Lower leg skin (tissue), 4 donors: Measurements from ENCODE around the gene WARS2. TPM values are rescaled to one million over a fixed set of nuclear protein-coding genes. Genes with fewer than 3 reads are reported as not detected.

ENCODE experiments used
- DNase-seq, 2 donors: peaks; one replicate each; pipeline ENCODE4 v3.0.0-alpha.2; 2019; ENCODE audit warnings: low spot score in 2 of 2
- H3K4me3 ChIP-seq: fragments of 200-600 bp; sonication (generic); 2 replicates; pipeline ENCODE4 v1.5.1; 2017; ENCODE audit warnings: mild to moderate bottlenecking, low read depth; ENCODE audit not compliant: poor library complexity, severe bottlenecking
- POLR2A ChIP-seq, 2 donors: fragments of 450-650 bp; IDR thresholded peaks; one replicate each; pipeline ENCODE4 v1.6.1; 2016 to 2017; ENCODE audit warnings: antibody characterized with exemption in 2 of 2, mild to moderate bottlenecking in 1 of 2, moderate library complexity in 1 of 2
- WGBS, 2 donors: methylation state at CpG; one replicate each; pipeline ENCODE4 v1.1.5; 2018; 5-methylcytosine and 5-hydroxymethylcytosine counted together
- intact Hi-C: fragments of 100-400 bp; cut with DNase I; formaldehyde crosslinking; loops from one replicate; pipeline ENCODE4 v1.15.0; 2023; ENCODE audit warnings: low total_unique reads
- total RNA-seq, 4 donors: library from RNA; depleted of rRNA; stranded (reverse); fragments of >200 nt; gene quantifications; one replicate each; pipeline ENCODE4 v1.1.0, GENCODE V29; 2016
- TF ChIP-seq, protein P1 (sequence below), 3 donors: fragments of 450-650 bp; IDR thresholded peaks; one replicate each; pipeline ENCODE4 v1.5.1; 2016; ENCODE audit warnings: antibody characterized with exemption in 3 of 3, mild to moderate bottlenecking in 3 of 3, moderate library complexity in 2 of 3

The WARS2 gene
- total RNA-seq, 4 donors from 2014 or later = 8.1 to 21.8 (median 13.2) TPM

DNA sequence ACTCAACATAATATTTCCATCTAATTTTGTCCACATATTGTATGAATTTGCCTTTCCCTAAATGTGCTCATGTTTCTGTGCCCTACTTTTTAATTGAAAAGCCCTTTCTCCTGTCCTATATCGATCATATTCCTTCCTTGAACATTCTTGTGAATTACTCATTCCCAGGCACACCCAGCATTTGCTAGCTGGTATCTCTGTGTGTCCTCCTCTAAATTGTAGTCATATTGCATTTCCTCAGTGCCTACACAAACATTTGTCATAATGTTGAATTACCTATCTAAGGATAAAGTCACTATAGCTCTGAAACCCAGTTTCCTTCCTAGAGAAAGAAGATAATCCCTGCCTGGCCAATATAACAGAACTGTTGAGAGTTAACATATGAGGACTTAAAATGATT is 112.7 kb downstream of the WARS2 start:
- intact Hi-C loops = no loop called here
- TF ChIP-seq, protein P1, sequence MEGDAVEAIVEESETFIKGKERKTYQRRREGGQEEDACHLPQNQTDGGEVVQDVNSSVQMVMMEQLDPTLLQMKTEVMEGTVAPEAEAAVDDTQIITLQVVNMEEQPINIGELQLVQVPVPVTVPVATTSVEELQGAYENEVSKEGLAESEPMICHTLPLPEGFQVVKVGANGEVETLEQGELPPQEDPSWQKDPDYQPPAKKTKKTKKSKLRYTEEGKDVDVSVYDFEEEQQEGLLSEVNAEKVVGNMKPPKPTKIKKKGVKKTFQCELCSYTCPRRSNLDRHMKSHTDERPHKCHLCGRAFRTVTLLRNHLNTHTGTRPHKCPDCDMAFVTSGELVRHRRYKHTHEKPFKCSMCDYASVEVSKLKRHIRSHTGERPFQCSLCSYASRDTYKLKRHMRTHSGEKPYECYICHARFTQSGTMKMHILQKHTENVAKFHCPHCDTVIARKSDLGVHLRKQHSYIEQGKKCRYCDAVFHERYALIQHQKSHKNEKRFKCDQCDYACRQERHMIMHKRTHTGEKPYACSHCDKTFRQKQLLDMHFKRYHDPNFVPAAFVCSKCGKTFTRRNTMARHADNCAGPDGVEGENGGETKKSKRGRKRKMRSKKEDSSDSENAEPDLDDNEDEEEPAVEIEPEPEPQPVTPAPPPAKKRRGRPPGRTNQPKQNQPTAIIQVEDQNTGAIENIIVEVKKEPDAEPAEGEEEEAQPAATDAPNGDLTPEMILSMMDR (IDR thresholded peaks at IDR 0.05) = no peak
- no peak for TF ChIP-seq POLR2A (IDR thresholded peaks at IDR 0.05)
- no peak overlapping the region for H3K4me3 ChIP-seq
- DNase-seq = no peak
- WGBS, 2 donors = 58 to 65% methylated on average over 1 of the region's 1 CpG

DNA sequence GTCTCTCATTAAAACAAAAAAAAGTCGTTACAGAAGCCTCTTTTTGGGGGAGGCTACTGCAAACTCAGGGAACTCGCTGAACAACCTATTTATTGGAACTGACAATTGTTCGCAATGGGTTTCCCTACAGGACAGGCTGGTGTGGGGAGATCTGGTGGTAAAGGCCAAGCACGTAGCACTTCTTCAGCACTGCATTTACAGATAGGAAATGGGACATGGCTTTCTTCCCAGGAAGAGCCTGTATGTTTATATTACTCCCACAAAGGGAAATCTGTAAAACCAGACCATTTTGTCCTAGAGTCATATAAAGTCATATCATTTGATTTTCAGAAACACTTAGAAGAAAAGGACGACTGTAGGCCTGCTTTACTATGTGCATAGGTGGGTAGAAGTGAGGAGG is 113.5 kb downstream of the WARS2 start:
- no peak overlapping the region for H3K4me3 ChIP-seq
- 91 to 95% methylated on average over 5 of the region's 5 CpGs for WGBS, 2 donors

DNA sequence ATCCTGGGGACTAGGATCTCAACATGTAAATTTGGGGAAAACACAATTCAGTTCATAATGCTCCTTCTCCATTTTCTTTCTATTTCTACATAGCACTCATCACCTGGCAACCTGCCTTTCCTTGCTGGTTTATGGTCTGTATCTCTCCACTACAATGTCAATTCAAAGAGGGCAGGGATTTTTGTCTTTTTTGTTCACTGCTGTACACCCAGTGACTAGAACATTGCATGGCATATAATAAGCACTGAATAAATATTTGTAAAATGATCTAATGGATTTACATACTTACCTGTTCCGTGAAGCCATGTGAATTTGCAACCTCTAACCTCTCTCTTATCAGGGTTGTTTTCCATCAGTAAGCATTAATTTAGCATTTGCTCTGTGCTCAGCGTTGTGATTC is 124.9 kb downstream of the WARS2 start:
- WGBS, 2 donors = 95 to 96% methylated on average over 2 of the region's 2 CpGs
- no peak for DNase-seq
- H3K4me3 ChIP-seq = no peak overlapping the region
- intact Hi-C loops = no loop called here
- TF ChIP-seq POLR2A (IDR thresholded peaks at IDR 0.05) = no peak
- TF ChIP-seq, protein P1 (IDR thresholded peaks at IDR 0.05) = no peak

More for the DNA sequence above, 113.5 kb downstream of the WARS2 start:
- TF ChIP-seq, protein P1 (IDR thresholded peaks at IDR 0.05) = no peak
- no peak for TF ChIP-seq POLR2A (IDR thresholded peaks at IDR 0.05)
- no peak for DNase-seq
- intact Hi-C loops = no loop called here

DNA sequence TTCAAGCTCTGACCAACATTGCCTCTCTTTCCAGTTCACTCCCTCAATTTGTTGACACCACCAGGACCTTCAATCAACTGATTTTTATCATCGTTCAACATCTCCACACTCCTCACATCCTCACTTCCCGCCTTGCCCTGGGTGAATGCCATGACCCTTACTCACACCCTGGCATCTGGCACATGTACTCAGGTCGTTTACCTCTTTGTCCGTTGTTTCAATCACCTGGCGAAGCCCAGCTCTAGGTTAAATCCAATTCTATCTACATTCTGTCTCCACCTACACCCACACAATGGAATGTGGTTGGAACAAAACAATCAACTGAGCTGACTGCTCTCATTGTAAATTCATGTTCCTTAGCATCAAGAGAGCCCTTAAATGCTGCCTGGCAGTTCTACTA is 128.1 kb downstream of the WARS2 start:
- no peak overlapping the region for H3K4me3 ChIP-seq
- intact Hi-C loops = no loop called here
- TF ChIP-seq, protein P1 (IDR thresholded peaks at IDR 0.05) = no peak
- TF ChIP-seq POLR2A (IDR thresholded peaks at IDR 0.05) = no peak
- DNase-seq = no peak
- whole genome bisulfite sequencing, 2 donors = 50 to 63% methylated on average over 5 of the region's 5 CpGs

DNA sequence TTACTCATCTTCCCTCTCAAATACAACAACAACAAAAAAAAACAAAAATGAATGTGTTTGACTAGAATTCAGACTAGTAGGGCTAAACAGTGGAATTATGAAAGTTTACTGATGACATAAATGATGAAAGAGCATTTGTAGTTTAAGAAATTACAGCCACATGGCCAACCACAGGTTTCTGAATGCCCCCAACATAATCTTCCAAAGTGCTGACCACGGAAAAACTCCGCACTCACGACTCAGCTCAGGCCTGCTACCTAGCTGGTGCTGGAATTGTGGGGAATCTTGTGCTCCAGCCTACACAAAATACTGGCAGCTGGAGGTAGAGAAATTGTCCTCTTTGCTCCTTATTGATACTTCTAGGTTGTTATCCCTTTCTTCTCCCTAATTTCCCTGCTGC is 128.7 kb downstream of the WARS2 start:
- H3K4me3 ChIP-seq = no peak overlapping the region
- WGBS, 2 donors = 91 to 96% methylated on average over 3 of the region's 3 CpGs
- no peak for TF ChIP-seq POLR2A (IDR thresholded peaks at IDR 0.05)
- TF ChIP-seq, protein P1 (IDR thresholded peaks at IDR 0.05) = no peak
- DNase-seq = no peak
- intact Hi-C loops = no loop called here

DNA sequence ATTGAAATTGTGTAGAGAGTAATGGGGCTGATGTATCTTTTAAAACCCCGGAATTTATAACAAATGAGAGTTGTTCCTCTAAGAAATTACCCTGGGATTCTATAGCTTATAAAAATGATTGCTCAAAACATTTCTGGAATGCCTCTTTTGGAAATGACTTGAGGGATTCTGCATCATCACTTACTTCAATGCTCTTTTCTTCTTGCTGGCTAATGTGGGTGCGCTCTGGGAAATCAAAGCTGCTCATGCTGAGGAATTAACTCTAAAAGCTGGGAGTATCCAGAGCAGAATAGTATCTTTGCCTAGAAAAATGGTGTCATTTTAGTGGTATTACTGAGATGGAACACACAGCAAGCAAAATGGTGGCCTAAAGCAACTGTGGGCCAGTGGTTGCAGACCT is 129.3 kb downstream of the WARS2 start:
- no peak overlapping the region for H3K4me3 ChIP-seq
- DNase-seq = no peak
- intact Hi-C loops = no loop called here
- TF ChIP-seq, protein P1 (IDR thresholded peaks at IDR 0.05) = no peak
- no peak for TF ChIP-seq POLR2A (IDR thresholded peaks at IDR 0.05)
- WGBS, 2 donors = 92 to 97% methylated on average over 2 of the region's 2 CpGs
